Germinal center (tissue), 1 donor: ENCODE results near the gene KLRB1.
"Not testable (repeated sequence)": the region's sequence is repeated elsewhere in the genome, so short reads cannot be mapped to it uniquely, and the experiment has no call there.

Experiments
- DNase-seq: peaks from one replicate; pipeline ENCODE4 v3.0.0; 2012; ENCODE audit warnings: mixed read lengths, low spot score

The KLRB1 gene

DNA sequence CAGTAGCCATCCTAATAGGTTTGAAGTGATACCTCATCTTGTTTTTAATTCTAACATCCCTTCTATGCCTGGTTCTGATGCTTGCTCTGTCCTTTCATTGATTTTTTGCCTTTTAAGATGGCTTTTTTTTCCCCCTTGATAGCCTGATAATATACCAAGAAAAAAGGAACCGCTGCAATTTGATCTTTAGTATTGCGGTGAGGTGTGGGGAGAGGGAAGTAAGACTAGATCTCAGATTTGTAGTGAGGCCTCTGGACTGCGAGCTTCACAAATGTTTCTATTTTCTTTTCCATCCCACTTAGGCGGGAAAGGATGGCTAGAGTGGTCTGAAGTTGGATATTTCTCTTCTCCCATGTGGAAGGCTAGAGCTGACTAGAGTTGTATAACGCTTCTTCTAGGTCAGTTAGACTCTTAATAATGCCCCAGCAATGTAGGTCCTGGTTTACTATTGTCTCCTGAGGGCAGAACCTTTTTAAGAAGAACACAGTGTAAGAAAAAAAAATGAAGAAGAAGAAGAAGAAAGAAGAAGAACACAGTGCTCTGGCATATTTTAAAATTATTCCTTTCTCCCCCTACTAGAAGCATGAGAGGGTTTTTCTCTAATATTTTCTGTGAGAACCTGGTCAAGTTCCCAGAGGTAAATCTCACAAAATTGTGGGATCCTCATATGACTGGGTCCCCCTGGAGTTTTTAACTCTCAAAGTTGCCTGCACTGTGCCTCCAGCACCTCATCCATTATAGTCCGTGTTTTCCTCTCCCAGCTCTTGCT is 11.9 kb upstream of the KLRB1 start:
- DNase-seq: no peak

DNA sequence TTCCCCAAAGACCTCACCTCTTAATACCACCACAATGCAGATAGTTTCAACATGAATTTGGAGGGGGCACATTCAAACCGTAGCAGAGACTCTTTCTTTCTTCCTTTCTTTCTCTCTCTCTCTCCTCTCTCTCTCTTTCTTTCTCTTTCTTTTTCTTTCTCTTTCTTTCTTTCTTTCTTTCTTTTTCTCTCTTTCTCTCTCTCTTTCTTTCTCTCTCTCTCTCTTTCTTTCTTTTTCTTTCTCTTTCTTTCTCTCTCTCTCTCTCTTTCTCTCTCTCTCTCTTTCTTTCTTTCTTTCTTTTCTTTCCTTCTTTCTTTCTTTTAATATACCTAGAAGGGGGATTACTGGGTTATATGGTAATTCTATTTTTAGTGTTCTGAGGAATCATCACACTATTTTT is 11.2 kb upstream of the KLRB1 start:
- DNase-seq: not testable (repeated sequence)

DNA sequence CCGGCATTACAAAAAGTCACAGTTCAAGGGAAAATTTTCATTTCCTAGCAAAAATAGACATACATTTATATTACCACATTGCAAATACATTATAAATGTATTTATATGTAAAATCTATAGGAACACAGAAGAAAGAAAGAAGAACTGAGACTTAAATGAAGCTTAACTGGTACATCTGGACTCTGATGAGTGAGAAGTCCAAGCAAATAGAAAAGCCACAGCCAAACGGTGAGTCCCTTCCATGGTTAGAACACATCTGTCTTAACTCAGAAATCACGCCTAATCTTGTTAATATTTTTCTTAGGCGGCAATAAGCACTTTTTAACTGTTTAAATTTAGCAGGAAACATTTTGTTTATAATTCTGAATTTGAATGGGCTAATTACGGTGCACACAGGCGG is 9.4 kb upstream of the KLRB1 start:
- peak; percentile 35 for DNase-seq

DNA sequence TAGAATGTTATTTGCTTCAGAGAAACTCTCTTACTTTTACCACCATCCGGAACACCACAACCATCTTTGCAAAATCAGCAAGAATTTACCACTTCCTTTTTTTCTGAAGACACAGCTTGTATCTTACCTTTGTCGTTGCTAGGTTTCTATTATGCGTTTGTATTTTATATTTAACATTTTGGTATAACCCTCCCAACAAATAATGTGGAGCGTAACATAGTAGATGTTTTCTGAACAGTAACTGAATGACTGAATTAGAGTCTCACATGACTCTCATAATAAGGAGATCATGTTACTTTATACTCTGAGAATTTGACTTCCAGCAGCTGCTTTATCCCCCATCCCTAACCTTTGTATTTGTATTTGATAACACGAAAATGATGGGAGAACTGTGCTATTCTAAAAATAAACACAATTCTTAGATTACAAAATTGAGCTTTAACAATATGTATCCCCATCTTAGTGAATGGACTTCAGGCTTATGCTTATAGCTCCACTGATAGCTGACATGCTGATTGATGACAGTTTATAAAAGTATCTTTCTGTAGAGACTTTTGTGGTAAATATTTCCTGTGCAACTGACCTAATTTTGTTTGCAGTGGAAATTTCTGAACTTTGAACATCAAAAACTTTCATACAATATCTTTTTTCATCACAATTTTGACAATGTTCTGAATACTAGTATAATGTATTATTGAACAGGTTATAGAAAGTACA is 7.9 kb upstream of the KLRB1 start:
- peak; percentile 35 for DNase-seq

DNA sequence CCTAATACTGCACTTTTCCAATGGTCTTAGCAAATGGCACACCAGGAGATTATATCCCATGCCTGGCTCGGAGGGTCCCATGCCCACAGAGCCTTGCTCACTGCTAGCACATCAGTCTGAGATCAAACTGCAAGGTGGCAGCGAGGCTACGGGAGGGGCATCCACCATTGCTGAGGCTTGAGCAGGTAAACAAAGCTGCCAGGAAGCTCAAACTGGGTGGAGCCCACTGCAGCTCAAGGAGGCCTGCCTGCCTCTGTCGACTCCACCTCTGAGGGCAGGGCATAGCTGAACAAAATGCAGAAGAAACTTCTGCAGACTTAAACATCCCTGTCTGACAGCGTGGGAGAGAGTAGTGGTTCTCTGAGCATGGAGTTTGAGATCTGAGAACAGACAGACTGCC is 2.9 kb upstream of the KLRB1 start:
- not testable (repeated sequence) for DNase-seq

DNA sequence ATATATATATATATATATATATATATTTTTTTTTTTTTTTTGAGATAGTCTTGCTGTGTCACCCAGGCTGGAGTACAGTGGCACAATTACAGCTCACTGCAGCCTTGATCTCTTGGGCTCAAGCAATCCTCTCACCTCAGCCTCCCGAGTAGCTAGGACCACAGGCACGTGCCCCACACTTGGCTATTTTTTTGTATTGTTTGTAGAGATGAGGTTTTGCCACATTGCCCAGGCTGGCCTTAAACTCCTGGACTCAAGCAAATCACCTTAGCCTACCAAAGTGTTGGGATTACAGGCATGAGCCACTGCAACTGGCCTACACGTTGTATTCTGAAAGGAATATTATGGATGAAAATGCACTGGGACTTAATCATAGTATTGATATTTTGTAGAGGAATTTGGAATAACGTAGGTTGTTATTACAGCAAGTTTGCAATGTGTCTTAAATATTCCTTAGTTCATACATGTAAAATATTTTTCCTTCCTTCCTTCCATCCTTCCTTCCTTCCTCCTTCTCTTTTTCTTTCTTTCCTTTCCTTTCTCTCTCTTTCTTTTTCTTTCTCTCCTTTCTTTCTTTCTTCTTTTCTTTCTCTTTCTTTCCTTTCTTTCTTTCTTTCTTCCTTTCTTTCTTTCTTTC is 862 bp downstream of the KLRB1 start:
- DNase-seq: no peak

DNA sequence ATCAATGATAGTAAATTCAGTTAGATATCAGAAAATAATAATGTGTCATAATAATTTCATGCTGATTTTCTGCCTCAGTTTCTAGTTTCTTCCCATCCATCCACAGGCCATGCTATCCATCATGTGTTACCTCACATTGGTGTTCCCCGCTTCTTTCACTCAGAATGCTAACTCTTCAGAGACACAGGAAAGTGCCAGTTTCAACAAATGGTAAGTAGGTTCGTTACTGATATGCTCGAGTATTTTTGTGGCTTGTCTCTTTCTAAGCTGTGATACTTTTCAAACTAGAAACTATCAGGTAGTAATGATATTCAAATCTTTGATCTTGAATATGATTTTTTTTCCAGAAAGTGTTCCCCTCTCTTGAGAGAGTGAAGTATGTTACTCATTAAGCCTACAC is 1.5 kb downstream of the KLRB1 start:
- no peak for DNase-seq

DNA sequence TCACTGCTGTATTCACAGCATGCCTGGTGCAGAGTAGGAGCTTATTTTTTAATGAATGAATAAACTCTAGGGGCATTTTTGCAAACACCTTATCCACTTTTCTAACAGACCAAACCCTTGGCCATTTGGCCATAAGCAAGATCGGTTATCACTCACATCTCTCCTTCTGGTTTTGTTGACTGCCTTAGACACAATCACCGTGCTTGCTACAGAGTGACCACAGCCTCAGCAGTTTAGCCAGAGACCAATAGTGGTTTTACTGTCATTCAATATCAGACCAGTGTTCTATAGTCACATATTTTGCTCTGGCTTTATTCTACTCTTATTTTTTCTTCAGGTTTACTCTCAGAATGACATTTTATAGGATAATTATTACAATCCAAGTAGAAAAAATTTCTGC is 2.2 kb downstream of the KLRB1 start:
- DNase-seq: no peak

DNA sequence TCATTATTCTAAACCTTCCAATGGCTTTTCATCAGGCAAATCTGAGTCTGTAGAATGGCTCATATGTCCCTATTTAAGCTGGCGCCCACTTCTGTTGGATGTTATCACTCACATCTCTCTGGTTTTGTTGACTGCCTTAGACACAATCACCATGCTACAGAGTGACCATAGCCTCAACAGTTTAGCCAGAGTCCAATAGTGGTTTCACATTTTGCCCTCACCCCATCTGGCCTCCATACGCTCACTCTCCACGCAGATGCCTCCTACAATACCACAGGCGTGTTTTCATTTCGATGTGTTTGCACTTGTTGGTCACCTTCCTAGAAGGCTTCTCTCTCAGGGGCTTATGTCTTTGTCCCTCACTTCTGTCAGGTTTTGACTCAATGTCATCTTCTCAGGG is 3.4 kb downstream of the KLRB1 start:
- no peak for DNase-seq

DNA sequence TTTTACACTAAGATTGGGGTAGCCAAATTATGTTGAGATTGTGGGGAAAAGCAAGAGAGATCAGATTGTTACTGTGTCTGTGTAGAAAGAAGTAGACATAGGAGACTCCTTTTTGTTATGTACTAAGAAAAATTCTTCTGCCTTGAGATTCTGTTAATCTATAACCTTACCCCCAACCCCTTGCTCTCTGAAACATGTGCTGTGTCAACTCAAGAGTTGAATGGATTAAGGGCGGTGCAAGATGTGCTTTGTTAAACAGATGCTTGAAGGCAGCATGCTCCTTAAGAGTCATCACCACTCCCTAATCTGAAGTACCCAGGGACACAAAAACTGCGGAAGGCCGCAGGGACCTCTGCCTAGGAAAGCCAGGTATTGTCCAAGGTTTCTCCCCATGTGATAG is 7.3 kb downstream of the KLRB1 start:
- not testable (repeated sequence) for DNase-seq

DNA sequence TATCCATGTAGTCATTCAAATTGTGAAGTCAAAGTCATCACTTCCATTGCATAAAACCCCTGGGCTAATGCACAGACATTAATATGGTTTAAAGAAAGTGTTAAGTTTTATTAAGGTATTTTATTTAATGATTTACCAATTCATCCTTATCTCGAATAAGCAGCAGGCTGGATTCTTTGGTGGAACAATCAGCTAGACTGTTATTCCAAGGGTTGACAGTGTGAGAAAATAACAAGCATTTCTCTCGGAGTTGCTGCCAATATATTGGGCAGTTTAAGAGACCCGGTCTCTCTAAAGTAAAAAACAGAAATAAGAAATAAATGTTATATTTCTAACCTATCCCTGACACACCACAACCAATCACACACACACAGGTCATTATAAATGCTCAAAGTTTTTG is 9.4 kb downstream of the KLRB1 start:
- DNase-seq: no peak

DNA sequence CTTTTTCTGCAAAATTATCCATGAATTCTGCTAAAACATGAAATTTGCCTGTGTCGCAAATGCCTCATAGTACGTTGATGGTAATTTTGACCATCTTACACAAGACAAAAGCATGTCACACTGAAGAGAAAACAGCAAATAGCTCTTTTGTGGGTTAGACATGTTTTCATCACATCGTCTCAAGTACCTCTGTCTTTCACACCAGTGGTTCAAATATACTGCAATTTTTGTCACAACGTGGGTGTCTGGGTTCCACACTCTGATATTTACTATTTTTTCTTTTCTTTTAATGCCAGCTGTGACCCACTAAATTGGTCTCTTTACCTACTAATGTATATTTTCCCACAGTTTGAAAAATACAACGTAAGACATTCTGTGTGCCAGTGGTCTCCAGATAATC is 10.4 kb downstream of the KLRB1 start:
- DNase-seq: no peak

DNA sequence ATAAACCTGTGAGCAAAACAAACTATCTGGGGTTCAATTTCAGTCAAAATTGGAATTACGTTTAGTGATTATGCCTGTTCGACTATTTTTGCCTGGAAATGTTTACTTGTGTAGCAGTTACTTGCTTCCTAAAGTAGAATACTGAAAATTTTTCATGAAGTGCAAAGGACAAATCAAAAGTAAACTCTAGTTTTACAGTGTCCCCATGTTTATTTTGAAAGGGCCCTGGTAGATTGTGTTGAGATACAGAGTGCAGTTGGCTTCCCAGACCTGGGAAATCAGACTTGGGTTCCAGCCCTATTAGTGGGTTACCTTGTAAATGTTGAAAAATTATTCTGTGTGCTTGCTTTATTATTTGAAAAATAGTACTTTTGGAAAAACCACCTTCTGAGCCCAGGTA is 17.3 kb downstream of the KLRB1 start:
- DNase-seq: no peak

DNA sequence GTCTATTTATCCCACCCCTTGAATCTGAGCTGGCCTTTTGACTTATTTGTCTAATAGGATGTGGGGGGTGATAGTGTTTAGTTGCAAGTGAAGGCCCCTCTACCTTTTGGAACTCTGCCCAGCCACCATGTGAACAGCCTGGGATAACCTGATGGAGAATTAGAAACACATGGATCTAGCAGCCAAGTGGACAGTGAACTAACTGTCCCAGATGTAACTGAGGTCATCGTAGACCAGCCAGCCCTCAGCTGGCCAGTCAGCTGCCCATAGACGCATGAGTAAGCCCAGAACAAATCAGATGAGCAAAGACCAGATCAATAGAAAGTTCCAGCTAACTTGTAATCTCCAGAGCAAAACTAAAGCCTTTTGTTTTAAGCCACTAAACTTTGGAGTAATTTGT is 19.0 kb downstream of the KLRB1 start:
- DNase-seq: no peak

DNA sequence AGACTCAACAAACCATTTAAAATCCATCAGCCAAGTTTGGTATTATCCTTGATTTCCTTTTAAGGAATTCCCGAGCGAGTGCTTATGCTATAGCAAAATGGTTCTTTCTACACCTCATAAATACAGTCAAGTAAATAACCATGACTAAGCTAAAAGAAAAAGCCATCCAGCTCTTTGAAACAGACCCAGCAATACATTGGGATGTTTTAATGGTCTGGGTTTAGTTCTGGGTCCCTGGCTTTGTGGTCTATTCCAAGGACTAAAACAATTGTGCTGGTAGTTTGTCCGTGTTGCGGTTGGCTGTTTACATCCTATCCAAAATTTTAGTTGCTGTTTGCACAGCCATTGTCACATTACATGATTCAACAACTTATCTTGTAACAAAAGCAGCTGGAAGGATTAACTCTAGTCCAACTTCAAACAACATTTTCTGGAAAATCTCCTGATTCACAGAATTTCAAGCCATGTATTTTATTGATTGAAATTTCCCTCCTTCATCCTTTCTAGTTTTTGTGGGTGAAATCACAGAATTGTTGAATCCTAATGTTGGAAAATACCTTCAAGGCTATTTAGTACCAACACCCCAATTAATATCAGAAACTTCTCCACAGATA is 19.6 kb downstream of the KLRB1 start:
- no peak for DNase-seq

DNA sequence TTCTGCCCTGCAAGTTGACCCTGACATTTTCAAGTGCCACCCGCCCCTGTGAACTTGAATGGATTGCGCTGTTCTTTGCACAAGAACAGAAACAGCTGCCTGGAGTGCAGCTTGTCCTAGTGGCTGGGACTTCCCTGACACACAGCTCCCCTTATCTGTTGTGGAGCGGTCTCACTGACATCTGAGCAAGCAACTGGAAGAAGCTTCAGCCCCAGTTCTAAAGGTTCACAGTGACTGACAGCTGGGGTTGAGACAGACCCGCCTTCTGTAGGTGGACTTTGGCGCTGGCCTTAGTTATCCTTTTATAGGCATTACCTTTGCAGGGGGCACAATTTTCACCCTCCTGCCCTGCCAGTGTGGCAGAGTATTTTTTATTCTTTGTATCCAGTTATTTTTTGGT is 30.0 kb downstream of the KLRB1 start:
- DNase-seq: not testable (repeated sequence)

DNA sequence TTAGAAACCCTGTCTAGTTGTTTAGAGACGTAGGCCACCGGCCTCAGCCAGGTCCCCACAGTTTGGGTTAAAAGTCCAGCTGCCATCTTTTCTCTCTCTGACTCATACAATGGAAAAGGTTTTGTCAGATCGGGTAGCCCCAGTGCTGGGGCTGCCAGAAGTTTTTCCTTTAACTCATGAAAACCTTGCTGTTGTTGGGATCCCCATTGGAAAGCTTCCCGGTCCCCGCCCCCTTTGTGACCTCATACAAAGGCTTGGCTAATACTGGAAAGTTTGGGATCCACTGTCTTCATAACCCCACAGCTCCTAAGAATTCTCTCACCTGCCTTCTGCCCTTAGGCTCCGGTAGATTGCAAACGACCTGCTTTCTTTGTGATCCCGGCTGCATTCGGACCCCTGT is 40.6 kb downstream of the KLRB1 start:
- not testable (repeated sequence) for DNase-seq

DNA sequence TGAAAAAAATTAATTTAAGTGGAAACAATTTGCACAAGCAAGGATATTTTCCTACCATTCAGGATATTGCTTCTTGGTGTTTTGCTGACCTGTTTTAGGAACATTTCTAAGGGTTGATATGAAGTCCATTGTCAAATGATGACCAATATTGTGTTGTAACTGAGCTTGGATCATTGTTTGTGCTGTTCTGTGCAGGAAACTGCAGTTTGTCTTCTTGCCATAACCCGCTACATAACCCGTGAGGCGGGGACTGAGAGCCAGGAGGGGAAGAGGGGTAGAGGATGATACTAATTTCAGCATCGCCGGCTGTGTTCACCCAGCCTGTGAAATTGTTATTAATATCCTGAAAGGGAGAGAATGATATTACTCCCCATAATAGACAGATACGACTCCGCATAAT is 41.6 kb downstream of the KLRB1 start:
- not testable (repeated sequence) for DNase-seq

DNA sequence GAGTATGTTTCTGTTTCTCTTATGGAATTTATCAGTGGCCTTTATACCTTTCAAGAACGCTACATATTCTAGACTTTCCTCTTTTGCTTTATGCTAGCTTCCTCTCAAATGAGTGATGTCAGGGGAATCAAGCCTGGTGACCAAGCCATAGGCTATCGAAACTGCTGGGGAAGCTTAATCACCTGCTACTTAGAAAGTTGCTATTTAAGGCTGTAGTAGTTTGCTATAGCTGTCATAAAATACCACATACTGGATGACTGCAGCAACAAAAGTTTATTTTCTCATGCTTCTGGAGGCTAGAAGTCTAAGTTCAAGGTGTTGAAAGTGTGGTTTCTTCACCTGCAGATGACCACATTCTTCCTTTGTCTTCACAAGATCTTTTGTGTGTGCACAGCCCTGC is 43.3 kb downstream of the KLRB1 start:
- DNase-seq: not testable (repeated sequence)

DNA sequence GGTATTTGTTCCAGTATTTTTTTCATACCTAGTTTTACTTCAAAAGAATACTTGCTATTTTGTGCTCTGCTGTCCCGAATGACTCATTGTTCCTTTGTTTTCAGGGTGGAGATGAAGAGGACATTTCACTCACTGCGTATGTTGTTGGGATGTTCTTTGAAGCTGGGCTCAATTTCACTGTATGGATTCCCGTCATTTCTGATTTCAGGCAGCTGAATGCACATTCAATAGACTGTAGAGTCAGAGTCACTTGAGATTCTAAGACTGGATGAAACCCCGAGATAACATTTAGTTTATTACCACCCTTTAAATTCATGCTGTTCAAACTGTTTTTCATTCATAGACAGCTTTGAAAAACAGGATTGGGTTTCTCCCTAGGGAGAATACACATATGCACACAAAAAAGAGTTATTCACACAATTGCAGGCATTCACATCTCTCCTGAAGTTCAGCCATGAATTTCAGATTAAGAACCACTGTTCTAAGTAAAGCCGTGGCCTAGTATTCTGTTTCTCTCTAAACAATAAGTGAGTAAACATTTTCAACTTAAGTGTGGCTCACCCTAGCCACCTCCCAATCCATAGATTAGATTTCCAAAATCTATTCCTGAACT is 44.8 kb downstream of the KLRB1 start:
- not testable (repeated sequence) for DNase-seq

DNA sequence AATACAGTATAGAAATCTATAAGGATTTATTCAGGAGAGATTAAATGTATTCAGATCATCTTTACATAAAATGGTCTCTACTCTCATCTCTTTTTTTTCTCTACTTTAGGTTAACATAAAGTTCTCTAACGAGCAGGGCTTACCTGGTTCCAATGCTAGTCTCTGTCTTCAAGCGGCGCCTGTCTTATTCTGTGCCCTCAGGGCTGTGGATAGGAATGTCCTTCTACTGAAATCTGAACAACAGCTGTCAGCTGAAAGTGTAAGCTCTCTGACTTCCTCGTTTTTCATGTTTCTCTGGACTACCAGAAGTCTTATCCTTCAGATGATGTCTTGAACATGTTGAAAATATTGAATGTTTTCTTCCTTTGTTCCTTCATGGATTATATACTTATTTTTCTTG is 62.2 kb downstream of the KLRB1 start:
- DNase-seq: not testable (repeated sequence)
